T-cell (primary cell): Measurements from ENCODE around the gene PCBP2. TPM values are rescaled to one million over a fixed set of nuclear protein-coding genes. Genes with fewer than 3 reads are reported as not detected.
"Not testable (repeated sequence)": the region's sequence is repeated elsewhere in the genome, so short reads cannot be mapped to it uniquely, and the experiment has no call there.

Source experiments
- ATAC-seq, 4 experiments: fragments of 200-7000 bp in 3 of 4; fragments of 150-1000 bp in 1 of 4; cut with Tn5 transposase; replicated peaks in 1 of 4; 1 replicate in 3 of 4; 2 replicates in 1 of 4; pipeline ENCODE4 v1.10.0; 2021; ENCODE audit warnings: moderate library complexity in 3 of 4, mild to moderate bottlenecking in 2 of 4, moderate number of reproducible peaks in 1 of 4
- CTCF ChIA-PET, 2 donors: fragments of 300-600 bp; sonication (Branson Sonifier 250); formaldehyde crosslinking; loops; one replicate each; lab custom pipeline; 2022; ENCODE audit warnings: antibody characterized with exemption in 2 of 2; lab: Charles Lee
- POLR2A ChIA-PET, 2 donors: fragments of 300-600 bp; sonication (Branson Sonifier 250); formaldehyde crosslinking; loops; one replicate each; lab custom pipeline; 2022; ENCODE audit warnings: antibody characterized with exemption in 2 of 2; lab: Charles Lee
- DNase-seq, 35 experiments: peaks; one replicate each; pipeline versions ENCODE4 v3.0.0 to v3.0.0-alpha.2; 2013 to 2023
- H3K27ac ChIP-seq: one replicate; pipeline ENCODE4 v1.5.1; 2013; ENCODE audit warnings: low read length
- H3K27me3 ChIP-seq, 2 experiments: replicated peaks in 1 of 2; 1 replicate in 1 of 2; 2 replicates in 1 of 2; pipeline versions ENCODE4 v1.6.1 to v1.7.0; 2013; ENCODE audit warnings: low read length in 1 of 2, mixed read lengths in 1 of 2; ENCODE audit not compliant: control insufficient read depth in 2 of 2, insufficient read depth in 2 of 2; ENCODE audit errors: extremely low read depth in 1 of 2
- H3K36me3 ChIP-seq, 2 donors: 1 replicate in 1 of 2; 2 replicates in 1 of 2; pipeline versions ENCODE4 v1.6.1 to v1.7.0; 2013; ENCODE audit warnings: low read length in 1 of 2; ENCODE audit not compliant: control insufficient read depth in 2 of 2, insufficient read depth in 1 of 2; ENCODE audit errors: extremely low read depth in 1 of 2
- H3K4me1 ChIP-seq, 2 experiments: 1 replicate in 1 of 2; 2 replicates in 1 of 2; pipeline versions ENCODE4 v1.6.1 to v1.7.0; 2013; ENCODE audit warnings: low read length in 2 of 2, mixed read lengths in 1 of 2; ENCODE audit not compliant: insufficient read depth in 2 of 2, control insufficient read depth in 1 of 2; ENCODE audit errors: extremely low read depth in 1 of 2
- H3K4me3 ChIP-seq, 2 donors: 1 replicate in 1 of 2; 2 replicates in 1 of 2; pipeline versions ENCODE4 v1.5.1 to v1.7.0; 2013; ENCODE audit warnings: mild to moderate bottlenecking in 2 of 2, low read length in 1 of 2, moderate library complexity in 1 of 2; ENCODE audit not compliant: control insufficient read depth in 1 of 2; ENCODE audit errors: extremely low read depth in 1 of 2
- H3K9me3 ChIP-seq: 2 replicates; pipeline ENCODE4 v1.7.0; 2013
- H3K27ac Mint-ChIP-seq, 2 donors: one replicate each; pipeline ENCODE4 v1.8.0; 2020 to 2021; ENCODE audit warnings: mild to moderate bottlenecking in 2 of 2, mixed read lengths in 2 of 2
- H3K27me3 Mint-ChIP-seq, 2 donors: one replicate each; pipeline ENCODE4 v1.8.0; 2021 to 2022; ENCODE audit warnings: mixed read lengths in 2 of 2
- H3K36me3 Mint-ChIP-seq: one replicate; pipeline ENCODE4 v1.8.0; 2021; ENCODE audit warnings: mixed read lengths
- H3K4me1 Mint-ChIP-seq, 3 donors: one replicate each; pipeline ENCODE4 v1.8.0; 2020 to 2022; ENCODE audit warnings: mixed read lengths in 3 of 3, mild to moderate bottlenecking in 1 of 3
- H3K4me3 Mint-ChIP-seq, 3 donors: one replicate each; pipeline ENCODE4 v1.8.0; 2020 to 2022; ENCODE audit warnings: mild to moderate bottlenecking in 3 of 3, mixed read lengths in 3 of 3, moderate library complexity in 3 of 3
- H3K9me3 Mint-ChIP-seq, 3 donors: one replicate each; pipeline ENCODE4 v1.8.0; 2020 to 2022; ENCODE audit warnings: mixed read lengths in 3 of 3
- WGBS: methylation state at CpG from one replicate; pipeline ENCODE4 v1.1.5; 2013; ENCODE audit warnings: missing lambda C conversion rate; ENCODE audit not compliant: insufficient coverage; 5-methylcytosine and 5-hydroxymethylcytosine counted together
- total RNA-seq, 35 experiments: library from RNA in 6 of 35; stranded (reverse) in 6 of 35; fragments of 120-200 nt in 1 of 35; gene quantifications; one replicate each; pipeline versions ENCODE4 v1.2.1 to v1.2.4 and lab custom pipeline; 2013 to 2026

Gene PCBP2
- total RNA-seq, 5 donors from 2014 or later (not counting 1 experiment from before 2014, with no cell fraction given): 707 to 1,066 (median 764) TPM

DNA sequence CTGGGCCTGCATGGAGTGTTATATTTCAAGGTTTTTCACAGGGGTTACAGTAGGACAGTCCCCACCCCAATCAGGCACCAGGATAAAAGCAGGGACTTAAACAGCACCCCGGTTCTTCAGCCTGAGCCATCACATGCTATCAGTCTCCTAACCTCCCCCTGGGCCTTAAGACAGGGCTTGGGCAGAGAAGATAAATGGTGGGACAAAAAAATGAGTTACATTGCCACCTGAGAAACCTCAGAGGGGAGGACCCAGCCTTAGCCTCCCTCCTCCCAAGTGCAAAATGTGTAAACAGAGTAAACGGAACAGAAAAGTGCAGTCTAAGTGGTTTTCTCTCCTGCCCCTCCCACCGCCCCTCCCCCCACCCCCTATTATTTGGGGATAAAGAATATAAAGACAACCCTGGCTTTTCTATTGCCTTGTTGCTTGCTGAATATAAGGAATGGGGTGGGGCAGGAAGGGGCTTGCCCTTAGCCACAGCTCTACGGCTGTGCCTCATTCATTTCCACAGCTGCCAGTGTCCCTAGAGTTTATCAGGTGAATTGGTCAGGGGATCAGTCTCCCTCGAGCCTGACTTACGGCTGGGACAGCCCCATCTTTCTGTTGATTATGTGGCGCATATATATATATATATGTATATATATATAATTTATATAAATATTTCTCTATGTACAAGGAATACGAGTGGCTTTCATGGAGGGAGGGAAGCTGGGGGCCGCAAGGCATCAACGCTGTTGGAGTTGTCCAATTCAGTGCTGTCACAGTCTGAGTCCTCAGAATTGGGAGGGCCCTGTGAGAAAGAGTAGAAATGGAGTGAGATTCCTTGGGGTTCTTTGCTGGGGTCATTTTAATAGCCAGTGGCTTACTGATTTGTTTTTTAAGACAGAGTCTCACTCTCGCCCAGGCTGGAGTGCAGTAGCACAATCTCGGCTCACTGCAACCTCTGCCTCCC lies 28.9 kb downstream of the PCBP2 start:
- ATAC-seq: no peak
- Mint-ChIP-seq H3K4me3 (no peak overlapping the region), H3K27ac (peak overlapping the region in 1 of 2 donors; percentile 31), H3K4me1 (peaks cover 13 to 23% (median 15%) of the 10 kb centered on the region in 3 donors), H3K36me3 (peaks cover 29% of the 10 kb centered on the region), H3K27me3 (no peaks in the 10 kb centered on the region), H3K9me3 (no peaks in the 10 kb centered on the region)
- H3K9me3 ChIP-seq: no peaks in the 10 kb centered on the region
- WGBS: 89% methylated on average over 3 of the region's 12 CpGs
- ChIA-PET CTCF (interaction anchor here in 1 of 2 donors (1.1 kb wide), 2 partner anchors 17 to 19 kb away, joined by 3 to 7 read pairs; no protein-coding TSS in a partner anchor), POLR2A (interaction anchor here (0.6 to 1.5 kb wide), 4 partner anchors 13 to 280 kb away, joined by 3 to 5 read pairs (median 4); no protein-coding TSS in a partner anchor)
- no peak for DNase-seq
- no peaks in the 10 kb centered on the region for H3K27me3 ChIP-seq
- no peak overlapping the region for H3K4me3 ChIP-seq
- peaks cover 0 to 4% of the 10 kb centered on the region in 2 experiments for H3K4me1 ChIP-seq
- no peak overlapping the region for H3K27ac ChIP-seq
- H3K36me3 ChIP-seq: peaks cover 20 to 90% of the 10 kb centered on the region in 2 donors

DNA sequence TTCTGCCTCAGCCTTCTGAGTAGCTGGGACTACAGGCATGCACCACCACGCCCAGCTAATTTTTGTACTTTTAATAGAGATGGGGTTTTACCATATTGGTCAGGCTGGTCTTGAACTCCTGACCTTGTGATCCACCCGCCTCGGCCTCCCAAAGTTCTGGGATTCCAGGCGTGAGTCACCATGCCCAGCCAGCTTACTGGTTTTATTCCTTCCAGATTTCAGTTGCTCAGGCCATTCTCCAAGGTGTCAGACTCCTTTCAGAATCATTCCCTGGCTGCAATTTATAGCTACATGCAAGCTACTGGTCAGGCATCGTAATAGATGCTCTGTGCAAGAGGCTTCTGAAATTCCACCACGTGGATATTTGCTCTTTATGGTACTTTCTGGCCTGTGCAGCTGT lies 29.6 kb downstream of the PCBP2 start:
- WGBS: 95% methylated on average over 6 of the region's 6 CpGs
- CTCF ChIA-PET: interaction anchor here (0.7 to 1.6 kb wide), 4 partner anchors 16 to 33 kb away, joined by 3 to 7 read pairs (median 4); no protein-coding TSS in a partner anchor
- H3K4me1 Mint-ChIP-seq: peaks cover 8 to 17% (median 14%) of the 10 kb centered on the region in 3 donors

DNA sequence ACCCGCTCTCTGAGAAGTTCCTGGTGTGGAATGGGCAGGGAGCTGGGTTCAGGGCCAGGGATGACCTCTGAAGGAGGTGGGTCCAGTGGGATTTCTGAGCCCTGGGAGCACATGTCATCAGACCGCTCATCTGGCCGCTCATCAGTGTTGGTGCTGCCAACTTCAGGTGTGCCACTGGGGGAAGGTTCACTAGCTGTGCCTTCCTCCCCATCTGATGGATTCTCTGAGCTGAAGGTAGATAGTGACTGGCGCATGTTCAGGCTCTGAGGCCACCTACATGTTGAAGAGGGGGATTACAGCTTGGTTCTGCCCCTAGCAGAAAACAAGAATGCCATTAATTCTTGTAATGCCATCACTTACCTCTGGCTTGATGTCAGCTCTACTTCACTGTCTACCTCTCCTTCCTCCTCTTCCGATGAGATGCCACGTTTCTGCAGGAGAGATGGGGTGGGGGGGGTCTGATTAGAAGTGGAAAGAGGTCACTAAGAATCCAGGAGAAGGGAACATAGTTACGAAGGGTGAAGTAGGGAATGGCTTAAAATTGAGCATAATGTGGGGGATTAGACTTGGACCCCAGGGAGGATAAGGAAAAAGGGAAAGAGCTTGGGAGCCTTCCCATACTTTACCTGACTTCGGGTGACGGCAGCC lies 30.2 kb downstream of the PCBP2 start:
- Histone ChIP-seq H3K9me3 (no peaks in the 10 kb centered on the region), H3K27ac (no peak overlapping the region), H3K36me3 (peaks cover 20 to 90% of the 10 kb centered on the region in 2 donors), H3K4me3 (no peak overlapping the region), H3K27me3 (no peaks in the 10 kb centered on the region), H3K4me1 (peaks cover 0 to 17% of the 10 kb centered on the region in 2 experiments)
- ChIA-PET CTCF (interaction anchor here (0.7 to 1.6 kb wide), 3 partner anchors 20 to 32 kb away, joined by 4 to 7 read pairs (median 5); no protein-coding TSS in a partner anchor), POLR2A (interaction anchor here (0.6 to 1.5 kb wide), 4 partner anchors 9 to 68 kb away, joined by 3 to 8 read pairs (median 4); no protein-coding TSS in a partner anchor)
- Mint-ChIP-seq H3K27me3 (no peaks in the 10 kb centered on the region), H3K4me3 (no peak overlapping the region), H3K27ac (peak overlapping the region; percentile 17 to 25), H3K4me1 (peaks cover 3 to 13% (median 10%) of the 10 kb centered on the region in 3 donors), H3K9me3 (no peaks in the 10 kb centered on the region), H3K36me3 (peaks cover 22% of the 10 kb centered on the region)
- ATAC-seq (peak in 2 of 4 experiments; percentile 45 to 53), DNase-seq (peak in 2 of 35 experiments; percentile 37 to 40)
- no CpG with 5 or more reads among the region's 9 CpGs for WGBS

More for the DNA sequence above, 29.6 kb downstream of the PCBP2 start:
- H3K27ac Mint-ChIP-seq, H3K27me3 ChIP-seq, H3K9me3 Mint-ChIP-seq, DNase-seq, ATAC-seq, H3K27ac ChIP-seq, H3K27me3 Mint-ChIP-seq, H3K4me3 ChIP-seq, H3K4me3 Mint-ChIP-seq, H3K9me3 ChIP-seq: not testable (repeated sequence)
- Histone ChIP-seq H3K36me3 (peaks cover 20 to 90% of the 10 kb centered on the region in 2 donors), H3K4me1 (peaks cover 0 to 11% of the 10 kb centered on the region in 2 experiments)
- H3K36me3 Mint-ChIP-seq: peaks cover 28% of the 10 kb centered on the region
- POLR2A ChIA-PET: interaction anchor here (0.6 to 1.5 kb wide), 5 partner anchors 10 to 281 kb away, joined by 3 to 8 read pairs (median 4); no protein-coding TSS in a partner anchor

DNA sequence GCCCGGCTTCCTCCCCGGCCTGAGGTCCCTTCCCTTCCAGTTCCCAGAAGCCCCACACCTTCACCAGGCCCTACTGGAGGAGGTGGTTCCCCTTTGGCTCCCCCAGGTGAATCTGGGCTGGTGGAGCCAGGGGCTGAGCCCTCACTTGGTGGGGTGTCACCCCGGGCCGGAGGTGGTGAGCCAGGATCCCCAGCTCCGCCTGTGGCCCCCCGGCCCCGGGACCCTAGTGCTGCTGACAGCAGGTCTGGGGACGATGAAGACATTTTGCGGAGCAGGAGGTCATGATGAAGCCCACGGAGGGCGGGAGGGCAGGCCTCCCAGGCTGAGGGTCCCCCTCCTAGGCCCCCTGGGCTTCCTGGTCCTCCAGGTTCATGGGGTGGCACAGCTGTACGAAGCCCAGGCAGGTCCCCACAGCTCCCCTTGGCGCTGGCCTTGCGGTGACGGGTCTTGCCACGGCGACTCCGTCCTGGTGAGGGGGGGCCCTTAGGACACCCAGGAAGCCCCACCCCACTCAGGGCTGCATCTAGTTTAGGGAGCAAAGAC lies 30.8 kb downstream of the PCBP2 start:
- no peak overlapping the region for H3K27ac Mint-ChIP-seq
- DNase-seq: no peak
- Histone ChIP-seq H3K9me3 (no peaks in the 10 kb centered on the region), H3K4me1 (peaks cover 0 to 19% of the 10 kb centered on the region in 2 experiments), H3K36me3 (peaks cover 20 to 90% of the 10 kb centered on the region in 2 donors), H3K27ac (no peak overlapping the region), H3K27me3 (no peaks in the 10 kb centered on the region), H3K4me3 (no peak overlapping the region)
- no peaks in the 10 kb centered on the region for H3K9me3 Mint-ChIP-seq
- H3K36me3 Mint-ChIP-seq: peaks cover 21% of the 10 kb centered on the region
- 89% methylated on average over 12 of the region's 18 CpGs for WGBS
- no peak for ATAC-seq
- ChIA-PET POLR2A (interaction anchor here in 1 of 2 donors (1.5 kb wide), 1 partner anchor 11 kb away, joined by 5 read pairs; no protein-coding TSS in a partner anchor), CTCF (interaction anchor here in 1 of 2 donors (1.6 kb wide), 1 partner anchor 26 kb away, joined by 5 read pairs; no protein-coding TSS in a partner anchor)
- no peak overlapping the region for H3K4me3 Mint-ChIP-seq
- no peaks in the 10 kb centered on the region for H3K27me3 Mint-ChIP-seq
- H3K4me1 Mint-ChIP-seq: peaks cover 3 to 13% (median 10%) of the 10 kb centered on the region in 3 donors

DNA sequence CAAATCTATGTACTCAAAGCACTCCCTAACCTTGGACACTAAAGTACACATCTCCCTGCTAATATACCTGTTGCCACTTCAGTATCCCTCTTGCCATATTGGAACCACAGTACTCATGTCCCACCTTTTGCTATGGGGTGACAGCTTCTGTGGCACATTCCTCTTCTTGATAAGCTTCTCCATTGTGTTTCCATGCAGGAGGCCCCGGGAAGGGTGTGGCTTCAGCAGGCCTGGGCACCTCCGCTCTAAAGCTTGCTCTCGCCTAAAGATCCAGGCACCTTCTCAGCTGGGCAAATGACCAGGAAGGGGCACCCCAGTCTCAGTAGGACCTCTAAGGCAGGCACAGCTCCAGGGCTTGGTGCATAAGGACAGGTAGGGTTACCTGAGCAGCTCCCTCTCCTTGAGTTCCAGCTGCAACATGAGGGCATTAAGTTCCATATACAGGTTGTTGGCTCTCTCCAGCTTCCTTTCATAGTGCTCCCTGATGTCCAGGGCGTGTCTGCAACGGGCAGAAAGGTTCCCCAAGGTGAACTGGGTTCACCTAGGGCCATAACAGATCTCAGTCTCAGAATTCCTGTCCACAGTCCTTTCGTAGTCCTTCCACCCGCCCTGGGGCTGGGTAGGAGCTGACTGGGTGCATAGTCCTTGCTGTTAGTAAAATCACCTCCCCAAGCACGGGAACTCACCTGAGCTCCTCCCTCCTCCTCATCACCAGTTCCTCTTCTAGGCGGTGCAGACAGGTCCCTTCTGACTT lies 31.5 kb downstream of the PCBP2 start:
- peak overlapping the region; percentile 40 to 55 for H3K27ac Mint-ChIP-seq
- peaks cover 0 to 19% of the 10 kb centered on the region in 2 experiments for H3K4me1 ChIP-seq
- ATAC-seq: no peak
- H3K4me1 Mint-ChIP-seq: peaks cover 3 to 13% (median 11%) of the 10 kb centered on the region in 3 donors
- ChIA-PET POLR2A (interaction anchor here in 1 of 2 donors (0.5 kb wide), 1 partner anchor 76 kb away, joined by 4 read pairs; no protein-coding TSS in a partner anchor), CTCF (interaction anchor here in 1 of 2 donors (0.7 kb wide), 1 partner anchor 9 kb away, joined by 3 read pairs; no protein-coding TSS in a partner anchor)
- H3K27me3 Mint-ChIP-seq: no peaks in the 10 kb centered on the region
- no peak overlapping the region for H3K4me3 ChIP-seq
- H3K36me3 Mint-ChIP-seq: peaks cover 21% of the 10 kb centered on the region
- no peaks in the 10 kb centered on the region for H3K27me3 ChIP-seq
- WGBS: 100% methylated on average over 5 of the region's 9 CpGs
- DNase-seq: no peak
- peaks cover 20 to 87% of the 10 kb centered on the region in 2 donors for H3K36me3 ChIP-seq
- H3K27ac ChIP-seq: no peak overlapping the region
- H3K4me3 Mint-ChIP-seq: no peak overlapping the region
- no peaks in the 10 kb centered on the region for H3K9me3 ChIP-seq
- no peaks in the 10 kb centered on the region for H3K9me3 Mint-ChIP-seq
